HG03064 (cell line): Measurements from ENCODE around the gene ADGRB3.
"Not testable (repeated sequence)": the region's sequence is repeated elsewhere in the genome, so short reads cannot be mapped to it uniquely, and the experiment has no call there.

Experiments
- ATAC-seq: cut with Tn5 transposase; IDR thresholded peaks from one replicate; pipeline ENCODE4 v1.9.1; 2021; ENCODE audit warnings: low read depth; ENCODE audit not compliant: unreplicated experiment

ADGRB3 gene

DNA sequence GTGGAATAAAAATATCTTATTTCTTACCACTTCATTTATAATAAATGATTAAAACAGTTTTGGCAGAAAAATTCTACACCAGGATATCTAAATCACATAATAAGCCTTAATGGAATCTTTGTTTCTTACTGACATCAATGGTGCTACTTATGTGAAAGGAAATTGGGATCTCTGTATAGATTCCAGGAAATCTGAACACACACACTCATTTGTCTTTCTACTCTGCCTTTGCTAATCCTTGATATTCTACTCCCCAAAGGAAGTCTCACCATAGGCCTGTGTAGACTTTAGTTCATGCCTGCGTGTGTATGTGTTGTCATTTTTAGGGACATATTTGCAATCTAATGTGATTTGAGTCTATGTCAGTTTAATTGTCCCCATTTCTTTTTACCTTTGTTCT is 7.9 kb downstream of the ADGRB3 start:
- no peak for ATAC-seq

GRCh38 chr6:68649669-68650068 is 14.6 kb downstream of the ADGRB3 start:
- ATAC-seq = no peak

DNA sequence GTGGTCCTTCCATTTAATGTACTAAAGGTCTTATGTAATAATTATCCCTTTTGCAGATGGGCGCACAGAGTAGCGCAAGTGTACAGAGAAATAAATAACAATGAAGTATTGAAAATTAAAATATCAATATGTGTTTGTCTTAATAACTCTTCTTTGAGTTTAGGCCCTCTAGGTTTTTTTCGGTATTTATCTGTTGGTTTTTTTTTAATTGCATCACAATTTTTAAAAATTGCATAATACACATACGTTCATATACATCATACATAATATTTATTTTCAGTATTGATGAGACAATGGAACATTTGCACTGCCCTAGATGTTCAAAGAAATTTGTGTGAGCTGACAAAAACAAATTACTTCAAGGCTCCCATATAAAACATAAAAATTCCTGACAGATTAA is 15.1 kb downstream of the ADGRB3 start:
- no peak for ATAC-seq

DNA sequence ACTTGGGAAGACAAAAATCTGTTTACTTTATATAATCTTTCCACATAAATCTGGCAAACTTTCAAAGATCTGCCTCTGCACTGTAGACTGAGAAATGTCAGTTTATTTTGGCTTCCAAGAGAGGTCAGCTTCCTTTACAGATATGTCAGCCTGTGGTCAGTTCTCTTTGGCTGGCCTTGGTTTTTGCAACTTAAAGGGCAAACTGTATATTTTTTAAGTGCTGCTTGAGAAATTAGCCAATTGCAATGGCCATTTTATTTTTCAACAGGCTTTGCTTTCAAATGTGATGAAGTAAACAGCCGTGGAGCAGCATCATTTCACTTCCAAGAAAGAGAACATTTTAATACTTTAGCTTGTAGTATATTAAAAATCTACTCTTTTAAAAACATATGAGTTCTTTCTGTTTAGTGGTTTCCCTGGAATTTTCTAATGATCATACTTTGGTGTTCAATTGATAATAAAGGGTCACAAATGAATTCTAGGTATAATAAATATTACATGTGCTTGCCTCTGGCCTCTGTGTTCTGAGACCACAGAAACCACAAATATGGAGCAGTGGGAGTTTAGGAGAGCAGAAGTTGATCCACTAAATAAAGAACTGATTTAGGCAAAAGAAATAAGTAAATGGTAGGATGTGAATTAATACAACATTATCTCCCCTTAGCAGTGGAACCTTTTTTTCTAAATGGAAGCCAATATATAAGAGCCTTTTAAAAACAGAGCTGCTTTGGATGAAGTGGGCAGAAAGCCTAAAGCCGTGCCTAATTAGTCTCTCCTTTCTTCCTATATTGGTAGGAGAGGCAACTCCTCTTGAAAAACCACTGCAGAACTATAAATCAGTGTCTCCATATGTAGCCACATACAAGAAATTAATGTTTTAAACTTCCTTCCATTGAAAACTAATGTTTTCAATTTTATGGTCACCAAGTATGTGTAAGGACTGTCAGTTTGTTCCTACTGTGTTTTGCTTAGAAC is 16.2 kb downstream of the ADGRB3 start:
- no peak for ATAC-seq

- no peak for ATAC-seq
Observed at GRCh38 chr6:68652117-68652536, 17.0 kb downstream of the ADGRB3 start.

DNA sequence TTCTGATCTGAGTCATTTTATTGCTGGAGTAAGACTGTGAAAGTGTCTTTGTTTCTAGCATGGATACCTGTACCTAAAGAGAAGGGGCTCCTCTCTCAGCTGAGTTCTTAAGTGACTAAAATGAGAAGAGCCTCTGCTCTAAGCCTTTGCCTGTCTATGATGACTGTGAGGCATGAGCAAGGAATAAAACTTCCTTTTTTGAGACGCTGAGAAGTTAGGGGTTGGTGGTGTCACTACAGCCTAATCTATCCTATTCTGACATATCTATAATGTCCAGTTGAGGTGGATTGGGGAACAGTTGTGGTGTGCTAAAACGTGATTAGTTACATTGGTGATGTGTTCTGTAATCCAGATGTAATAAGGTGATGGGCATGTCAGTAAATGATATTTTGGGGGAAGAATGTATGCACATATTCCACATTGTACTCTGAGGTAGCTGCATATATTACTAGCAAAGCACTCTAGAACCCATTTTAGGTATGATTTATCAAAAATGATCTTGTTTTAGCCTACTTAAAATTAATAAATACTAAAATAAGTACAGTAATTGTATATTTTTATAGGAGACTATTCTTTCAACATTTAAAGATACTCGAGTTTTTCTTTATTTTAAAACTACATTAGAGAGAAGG is 18.1 kb downstream of the ADGRB3 start:
- no peak for ATAC-seq

- no peak for ATAC-seq
Observed at GRCh38 chr6:68653706-68654089, 18.6 kb downstream of the ADGRB3 start.

DNA sequence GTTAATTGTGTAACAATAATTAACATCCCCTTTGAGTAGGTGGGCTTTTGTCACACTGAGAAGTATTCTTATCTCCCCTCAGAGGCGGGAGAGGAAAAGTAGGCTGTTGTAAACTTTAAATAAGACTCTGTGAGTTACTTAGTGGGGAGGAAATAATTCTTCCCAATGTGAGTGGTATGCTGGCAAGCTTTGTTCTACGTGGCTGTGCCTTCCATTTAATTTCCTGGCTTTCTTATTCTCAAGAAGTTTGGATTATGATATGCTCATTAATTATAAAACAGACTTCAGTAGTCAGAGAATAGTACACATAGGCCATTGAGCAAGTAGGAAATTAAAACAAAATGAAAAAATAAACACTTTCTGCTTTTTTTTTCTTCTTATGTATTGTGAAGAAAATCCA is 19.1 kb downstream of the ADGRB3 start:
- no peak for ATAC-seq

DNA sequence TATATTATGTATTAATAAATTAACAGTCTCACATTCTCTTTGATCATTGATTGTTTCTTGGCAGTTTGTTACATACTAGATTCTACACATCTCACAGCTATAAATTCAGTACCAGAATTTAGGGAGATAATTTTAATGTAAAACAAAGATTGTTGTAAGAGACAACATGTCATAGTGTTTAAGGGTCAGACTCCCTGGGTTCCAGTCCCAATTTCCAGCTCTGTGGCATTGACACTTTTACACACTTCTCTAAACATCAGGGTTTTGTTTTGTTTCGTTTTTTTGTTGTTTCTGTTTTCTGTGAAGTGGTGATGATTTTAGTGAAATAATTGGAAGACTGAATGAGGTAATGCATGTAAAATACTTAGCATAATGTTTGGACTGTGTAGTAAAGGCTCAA is 19.9 kb downstream of the ADGRB3 start:
- no peak for ATAC-seq

GRCh38 chr6:68657374-68658139 is 22.5 kb downstream of the ADGRB3 start:
- no peak for ATAC-seq

GRCh38 chr6:68658338-68658737 is 23.3 kb downstream of the ADGRB3 start:
- ATAC-seq = no peak

- no peak for ATAC-seq
Observed at GRCh38 chr6:68673255-68673654, 38.2 kb downstream of the ADGRB3 start.

GRCh38 chr6:68675548-68675947 is 40.5 kb downstream of the ADGRB3 start:
- no peak for ATAC-seq

- ATAC-seq = not testable (repeated sequence)
Observed at GRCh38 chr6:68676094-68676493, 41.0 kb downstream of the ADGRB3 start.

- no peak for ATAC-seq
Observed at GRCh38 chr6:68677058-68677457, 42.0 kb downstream of the ADGRB3 start.

DNA sequence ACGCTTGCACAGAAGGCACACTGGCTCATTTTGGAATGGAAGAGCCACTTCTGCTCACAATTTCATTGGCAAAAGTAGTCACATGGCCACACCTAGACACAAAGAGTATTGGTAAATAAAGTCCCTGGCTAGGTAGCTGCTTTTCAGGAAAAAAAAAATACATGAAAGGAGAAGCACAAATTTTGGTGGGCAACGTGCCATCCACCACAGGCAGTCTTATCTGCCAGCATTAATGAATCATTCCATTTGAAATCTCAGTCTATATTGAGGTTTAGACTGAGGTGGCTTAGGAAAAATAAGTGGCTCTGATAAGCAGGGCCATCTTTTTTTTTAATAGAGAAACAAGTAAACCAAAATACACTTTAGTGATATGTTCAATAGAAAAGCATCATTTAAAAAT is 44.3 kb downstream of the ADGRB3 start:
- no peak for ATAC-seq

DNA sequence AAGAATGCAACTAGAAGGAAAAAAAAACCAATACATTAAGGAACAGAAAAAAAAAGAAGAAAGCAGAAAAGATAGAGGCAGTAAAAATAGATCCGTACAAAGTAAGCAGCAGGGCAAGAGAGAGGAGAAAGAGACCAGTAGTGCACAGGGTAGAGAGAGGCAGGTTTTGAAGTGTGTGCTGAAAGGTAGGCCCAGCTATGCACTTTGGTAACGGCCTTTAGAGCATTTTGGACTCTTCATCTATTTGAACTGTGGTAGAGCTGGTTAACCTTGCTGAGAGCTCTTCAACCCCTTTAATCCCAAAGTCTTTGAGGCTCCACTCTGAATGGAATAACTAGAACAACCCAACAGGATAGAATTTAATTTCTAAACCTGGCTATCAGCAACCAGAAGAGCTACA is 45.2 kb downstream of the ADGRB3 start:
- ATAC-seq = no peak

DNA sequence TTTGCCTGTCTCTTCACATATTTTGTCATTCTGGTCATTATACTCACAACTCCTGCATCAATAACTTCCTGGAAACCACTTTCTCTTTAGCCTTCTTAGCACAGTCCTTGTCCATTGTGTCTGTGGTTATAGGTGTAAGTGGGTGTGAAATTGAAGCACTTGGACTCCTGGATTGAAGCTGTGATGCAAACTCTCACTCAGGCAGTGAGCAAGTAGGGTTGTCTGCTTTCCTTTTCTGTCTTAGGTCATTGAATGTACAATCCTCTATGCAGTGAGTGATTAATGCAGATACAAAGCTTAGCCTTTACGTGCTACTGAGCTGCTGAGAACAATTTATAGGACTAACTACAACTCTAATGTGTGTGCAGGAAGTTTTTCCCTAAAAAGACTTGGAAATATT is 54.8 kb downstream of the ADGRB3 start:
- ATAC-seq = no peak

- ATAC-seq = no peak
Observed at GRCh38 chr6:68691120-68691519, 56.0 kb downstream of the ADGRB3 start.

- ATAC-seq = no peak
Observed at GRCh38 chr6:68693271-68693670, 58.2 kb downstream of the ADGRB3 start.

DNA sequence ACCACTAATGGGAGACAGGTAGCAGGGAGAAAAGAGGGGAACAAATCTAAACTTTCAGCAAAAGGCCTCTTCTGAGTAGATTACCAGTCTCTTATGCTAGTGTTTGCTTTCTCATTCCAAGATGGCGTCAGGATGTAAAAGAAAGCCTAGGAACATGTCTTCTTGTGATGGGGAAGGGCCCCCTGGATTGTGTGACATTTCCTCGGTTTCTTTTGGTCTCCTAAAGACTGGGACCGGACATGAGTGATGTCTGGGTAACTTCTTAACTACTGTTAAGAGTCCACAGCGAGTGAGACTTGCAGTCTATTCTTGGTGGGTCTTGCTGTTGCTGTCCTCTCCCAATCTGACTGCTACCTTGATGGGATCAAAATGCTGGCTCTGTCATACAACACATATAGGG is 60.3 kb downstream of the ADGRB3 start:
- no peak for ATAC-seq
